ENCODE results near the gene TMEM273.

Gene TMEM273

GRCh38 chr10:49175587-49176309 lies 12.4 kb downstream of the TMEM273 start:
- no peak for FAIRE-seq

- FAIRE-seq: no peak
Measured at GRCh38 chr10:49174926-49175500, 13.2 kb downstream of the TMEM273 start.

- no peak for FAIRE-seq
Measured at GRCh38 chr10:49174261-49174925, 13.8 kb downstream of the TMEM273 start.

GRCh38 chr10:49173853-49174252 lies 14.3 kb downstream of the TMEM273 start:
- no peak for FAIRE-seq

- no peak for FAIRE-seq
Measured at GRCh38 chr10:49173201-49173772, 14.9 kb downstream of the TMEM273 start.

- FAIRE-seq: no peak
Measured at GRCh38 chr10:49172777-49173132, 15.4 kb downstream of the TMEM273 start.

GRCh38 chr10:49172061-49172776 lies 16.0 kb downstream of the TMEM273 start:
- no peak for FAIRE-seq

- FAIRE-seq: no peak
Measured at GRCh38 chr10:49171326-49172060, 16.7 kb downstream of the TMEM273 start.

- FAIRE-seq: no peak
Measured at GRCh38 chr10:49170632-49171325, 17.4 kb downstream of the TMEM273 start.

- no peak for FAIRE-seq
Measured at GRCh38 chr10:49169776-49170175, 18.4 kb downstream of the TMEM273 start.

GRCh38 chr10:49168831-49169500 lies 19.2 kb downstream of the TMEM273 start:
- no peak for FAIRE-seq

- no peak for FAIRE-seq
Measured at GRCh38 chr10:49168171-49168540, 20.0 kb downstream of the TMEM273 start.

GRCh38 chr10:49167425-49168170 lies 20.6 kb downstream of the TMEM273 start:
- no peak for FAIRE-seq

- FAIRE-seq: no peak
Measured at GRCh38 chr10:49166484-49167400, 21.4 kb downstream of the TMEM273 start.

GRCh38 chr10:49165821-49166483 lies 22.2 kb downstream of the TMEM273 start:
- no peak for FAIRE-seq

- FAIRE-seq: no peak
Measured at GRCh38 chr10:49165259-49165658, 22.9 kb downstream of the TMEM273 start.

- no peak for FAIRE-seq
Measured at GRCh38 chr10:49164559-49165188, 23.5 kb downstream of the TMEM273 start.

- no peak for FAIRE-seq
Measured at GRCh38 chr10:49163741-49164140, 24.4 kb downstream of the TMEM273 start.
